HL-60 (cell line): ENCODE results near the gene REPS1.

Experiments
- DNase-seq, 2 experiments: peaks; one replicate each; pipeline ENCODE4 v3.0.0-alpha.2; 2010 to 2020; ENCODE audit warnings: low read depth in 1 of 2, low spot score in 1 of 2
- H3K27ac ChIP-seq: fragments of 250-450 bp; sonication (Bioruptor Pico); replicated peaks from 2 replicates; pipeline ENCODE4 v1.5.1; 2020; ENCODE audit warnings: mild to moderate bottlenecking, moderate library complexity
- H3K27me3 ChIP-seq: fragments of 250-450 bp; sonication (Bioruptor Pico); 2 replicates; pipeline ENCODE4 v1.5.1; 2021; ENCODE audit warnings: mild to moderate bottlenecking, moderate library complexity; ENCODE audit not compliant: insufficient read depth, poor library complexity, severe bottlenecking
- H3K4me3 ChIP-seq: replicated peaks from 2 replicates; pipeline ENCODE4 v1.5.1; 2011; ENCODE audit warnings: mild to moderate bottlenecking, control low read depth, low read length; ENCODE audit not compliant: insufficient read depth
- GABPA ChIP-seq: IDR thresholded peaks from 2 replicates; pipeline ENCODE4 v1.6.1; 2012; ENCODE audit warnings: low read depth
- POLR2AphosphoS5 ChIP-seq: IDR thresholded peaks from 2 replicates; pipeline ENCODE4 v1.6.1; 2012; ENCODE audit warnings: low read depth
- REST ChIP-seq: IDR thresholded peaks from 2 replicates; pipeline ENCODE4 v1.6.1; 2012; ENCODE audit warnings: low read depth; ENCODE audit not compliant: insufficient replicate concordance
- SPI1 ChIP-seq: IDR thresholded peaks from 2 replicates; pipeline ENCODE4 v1.6.1; 2012; ENCODE audit warnings: low read depth, mild to moderate bottlenecking, borderline replicate concordance
- TF ChIP-seq, protein P1 (sequence below): IDR thresholded peaks from one replicate; pipeline ENCODE4 v1.5.1; 2011; ENCODE audit warnings: low read length, control low read depth, inconsistent platforms; ENCODE audit not compliant: insufficient read depth

Gene REPS1

DNA sequence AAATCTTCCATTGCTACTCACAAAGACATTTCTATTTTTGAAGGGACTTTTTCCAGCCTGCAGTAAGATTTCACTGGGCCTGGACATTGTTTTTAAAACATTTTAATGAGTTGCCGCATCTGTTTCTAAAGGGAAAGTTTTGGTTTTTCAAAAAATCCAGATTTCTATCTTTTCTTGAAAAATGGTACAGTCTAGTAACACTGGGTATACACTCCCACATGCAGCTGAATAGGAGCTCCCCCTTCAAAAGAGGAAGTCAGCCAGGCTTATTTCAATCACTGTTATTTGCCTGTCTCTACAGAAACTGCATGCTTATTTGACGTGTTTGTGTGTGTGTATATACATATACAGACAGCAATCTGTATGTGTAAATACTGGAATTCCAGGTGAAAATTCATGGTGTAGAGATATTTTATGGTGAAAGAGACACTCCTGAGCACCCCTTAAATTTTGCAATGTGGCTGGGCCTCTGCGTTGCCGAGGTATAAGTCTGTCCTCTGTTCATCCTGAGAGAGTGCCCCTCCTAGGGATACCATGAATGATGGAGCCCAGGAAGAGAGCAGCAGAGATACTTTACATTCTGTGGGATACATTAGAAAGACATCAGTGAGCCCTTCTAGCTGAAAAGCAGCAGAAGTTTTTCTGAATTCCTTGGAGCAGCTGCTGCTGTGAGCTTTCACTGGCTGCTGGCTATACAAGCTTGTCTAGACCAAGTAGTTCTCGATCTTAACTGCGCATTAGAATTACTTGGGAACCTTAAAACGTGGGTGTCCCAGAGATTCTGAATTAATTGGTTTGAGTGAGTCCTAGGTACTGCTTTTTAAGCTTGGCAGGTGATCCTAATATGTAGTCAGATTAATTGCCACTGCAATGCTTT lies 28.5 kb upstream of the REPS1 start:
- Histone ChIP-seq H3K4me3 (no peak overlapping the region), H3K27me3 (no peaks in the 10 kb centered on the region), H3K27ac (no peak overlapping the region; the same call in 1 of the 2 replicates)
- no peak for TF ChIP-seq GABPA
- TF ChIP-seq SPI1 = peak; percentile 98
- no peak for TF ChIP-seq POLR2AphosphoS5
- TF ChIP-seq, protein P1, sequence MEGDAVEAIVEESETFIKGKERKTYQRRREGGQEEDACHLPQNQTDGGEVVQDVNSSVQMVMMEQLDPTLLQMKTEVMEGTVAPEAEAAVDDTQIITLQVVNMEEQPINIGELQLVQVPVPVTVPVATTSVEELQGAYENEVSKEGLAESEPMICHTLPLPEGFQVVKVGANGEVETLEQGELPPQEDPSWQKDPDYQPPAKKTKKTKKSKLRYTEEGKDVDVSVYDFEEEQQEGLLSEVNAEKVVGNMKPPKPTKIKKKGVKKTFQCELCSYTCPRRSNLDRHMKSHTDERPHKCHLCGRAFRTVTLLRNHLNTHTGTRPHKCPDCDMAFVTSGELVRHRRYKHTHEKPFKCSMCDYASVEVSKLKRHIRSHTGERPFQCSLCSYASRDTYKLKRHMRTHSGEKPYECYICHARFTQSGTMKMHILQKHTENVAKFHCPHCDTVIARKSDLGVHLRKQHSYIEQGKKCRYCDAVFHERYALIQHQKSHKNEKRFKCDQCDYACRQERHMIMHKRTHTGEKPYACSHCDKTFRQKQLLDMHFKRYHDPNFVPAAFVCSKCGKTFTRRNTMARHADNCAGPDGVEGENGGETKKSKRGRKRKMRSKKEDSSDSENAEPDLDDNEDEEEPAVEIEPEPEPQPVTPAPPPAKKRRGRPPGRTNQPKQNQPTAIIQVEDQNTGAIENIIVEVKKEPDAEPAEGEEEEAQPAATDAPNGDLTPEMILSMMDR = no peak
- DNase-seq = peak in 1 of 2 experiments; percentile 61

DNA sequence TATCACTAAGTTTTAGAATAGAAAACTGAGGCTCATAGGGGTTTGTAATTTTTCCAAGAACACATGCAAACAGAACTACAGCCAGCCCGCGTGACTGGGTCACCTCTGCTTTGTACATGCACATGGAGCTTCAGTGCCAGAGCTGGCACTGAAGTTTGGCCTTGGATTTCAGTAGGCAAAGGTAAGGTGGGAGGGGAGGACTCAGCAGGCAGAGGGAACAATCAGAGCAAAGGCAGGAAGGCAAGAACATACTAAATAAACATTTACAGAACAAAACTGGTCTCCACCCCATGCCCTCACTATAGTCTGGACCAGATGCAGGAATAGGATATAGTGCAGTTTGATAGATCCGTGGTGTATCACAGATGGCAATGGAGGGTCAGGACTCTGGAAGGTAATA lies 26.9 kb upstream of the REPS1 start:
- Histone ChIP-seq H3K4me3 (no peak overlapping the region), H3K27me3 (no peaks in the 10 kb centered on the region), H3K27ac (no peak overlapping the region)
- no peak for TF ChIP-seq REST
- no peak for DNase-seq

DNA sequence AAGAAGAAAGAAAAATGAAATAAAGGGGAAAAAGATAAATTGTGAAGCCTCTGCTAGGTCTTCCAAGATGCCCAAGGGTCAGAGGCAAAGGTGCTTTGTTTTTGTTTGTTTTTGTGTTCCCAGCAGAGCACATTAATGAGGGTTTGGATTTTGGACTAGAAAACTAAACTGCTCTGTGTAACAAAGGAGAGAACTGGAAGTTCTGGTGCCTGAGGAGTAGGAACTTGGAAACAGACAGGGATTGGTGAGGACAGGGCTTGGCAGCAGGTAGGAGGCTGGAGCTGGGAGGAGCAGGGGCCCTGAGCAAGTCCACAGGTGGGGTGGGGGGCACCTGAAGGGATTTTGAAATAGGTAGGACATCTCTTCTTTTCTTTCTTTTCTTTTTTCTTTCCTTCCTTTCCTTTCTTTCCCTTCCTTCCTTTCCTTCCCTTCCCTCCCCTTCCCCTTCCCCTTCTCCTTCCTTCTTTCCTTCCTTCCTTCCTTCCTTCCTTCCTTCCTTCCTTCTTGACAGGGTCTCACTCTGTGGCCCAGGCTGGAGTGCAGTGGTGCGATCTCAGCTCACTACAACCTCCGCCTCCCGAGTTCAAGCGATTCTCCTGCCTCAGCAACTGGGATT lies 25.2 kb upstream of the REPS1 start:
- Histone ChIP-seq H3K4me3 (no peak overlapping the region), H3K27me3 (no peaks in the 10 kb centered on the region), H3K27ac (no peak overlapping the region)
- no peak for TF ChIP-seq SPI1
- TF ChIP-seq GABPA = no peak
- TF ChIP-seq POLR2AphosphoS5 = no peak
- TF ChIP-seq REST = no peak
- TF ChIP-seq, protein P1 = no peak
- DNase-seq = no peak

GRCh38 chr6:139011980-139012379 lies 23.9 kb upstream of the REPS1 start:
- TF ChIP-seq, protein P1 = no peak
- TF ChIP-seq POLR2AphosphoS5 (no peak), GABPA (no peak), REST (no peak), SPI1 (no peak)
- no peak overlapping the region for H3K4me3 ChIP-seq
- DNase-seq = no peak
- no peaks in the 10 kb centered on the region for H3K27me3 ChIP-seq
- no peak overlapping the region for H3K27ac ChIP-seq
